Measurements from ENCODE around the gene NELFA. TPM values are rescaled to one million over a fixed set of nuclear protein-coding genes. Genes with fewer than 3 reads are reported as not detected.

The NELFA gene
- total RNA-seq, 1 donor from 2014 or later, result 15.5 TPM

DNA sequence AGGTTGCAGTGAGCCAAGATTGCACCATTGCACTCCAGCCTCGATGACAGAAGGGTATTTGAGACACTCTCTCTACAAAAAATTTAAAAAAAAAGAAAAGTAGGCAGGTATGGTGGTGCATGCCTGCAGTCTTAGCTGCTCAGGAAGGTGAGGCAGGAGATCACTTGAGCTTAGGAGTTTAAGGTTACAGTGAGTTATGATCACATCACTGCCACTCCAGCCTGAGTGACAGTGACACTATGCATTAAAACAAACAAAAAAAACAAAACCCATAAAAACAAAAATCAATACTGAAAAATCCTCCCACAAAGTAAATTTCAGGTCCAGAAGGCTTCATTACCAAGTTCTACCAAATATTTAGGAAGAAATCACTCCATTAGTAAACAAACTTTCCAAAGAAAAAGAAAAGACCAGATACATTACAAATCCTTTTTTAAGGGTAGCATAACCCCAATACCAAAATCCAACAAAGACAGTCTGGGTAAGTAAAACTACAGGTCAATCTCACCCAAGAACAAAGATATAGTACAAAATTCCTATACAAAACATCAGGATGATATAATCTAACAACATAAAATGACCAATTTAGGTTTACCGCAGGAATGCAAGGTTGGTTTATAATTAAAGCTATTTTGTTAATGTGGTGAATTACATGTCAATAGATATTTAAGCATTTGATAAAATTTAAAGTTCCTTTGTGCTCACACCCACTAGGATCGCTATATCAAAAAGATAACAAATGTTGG, 11.7 kb downstream of the NELFA start:
- DNase-seq (ENCODE audit: low spot score), result no peak

DNA sequence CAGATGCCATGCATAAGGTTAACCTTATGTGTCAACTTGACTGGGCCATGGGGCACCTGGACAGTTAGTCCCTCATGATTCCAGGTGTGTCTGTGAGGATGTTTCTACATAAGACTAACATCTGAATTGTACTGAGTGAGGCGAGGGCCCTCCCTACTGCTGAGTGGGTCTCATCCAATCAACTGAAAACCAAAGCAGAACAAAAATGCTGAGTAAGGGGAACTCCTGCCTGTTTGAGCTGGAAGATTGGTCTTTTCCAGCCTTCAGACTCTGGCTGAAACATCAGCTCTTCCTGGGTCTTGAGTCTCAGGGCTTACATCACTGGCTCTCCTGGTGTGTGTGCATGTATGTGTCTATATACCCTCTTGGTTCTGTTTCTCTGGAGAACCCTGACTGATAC, 13.8 kb downstream of the NELFA start:
- DNase-seq (ENCODE audit: low spot score), result no peak

DNA sequence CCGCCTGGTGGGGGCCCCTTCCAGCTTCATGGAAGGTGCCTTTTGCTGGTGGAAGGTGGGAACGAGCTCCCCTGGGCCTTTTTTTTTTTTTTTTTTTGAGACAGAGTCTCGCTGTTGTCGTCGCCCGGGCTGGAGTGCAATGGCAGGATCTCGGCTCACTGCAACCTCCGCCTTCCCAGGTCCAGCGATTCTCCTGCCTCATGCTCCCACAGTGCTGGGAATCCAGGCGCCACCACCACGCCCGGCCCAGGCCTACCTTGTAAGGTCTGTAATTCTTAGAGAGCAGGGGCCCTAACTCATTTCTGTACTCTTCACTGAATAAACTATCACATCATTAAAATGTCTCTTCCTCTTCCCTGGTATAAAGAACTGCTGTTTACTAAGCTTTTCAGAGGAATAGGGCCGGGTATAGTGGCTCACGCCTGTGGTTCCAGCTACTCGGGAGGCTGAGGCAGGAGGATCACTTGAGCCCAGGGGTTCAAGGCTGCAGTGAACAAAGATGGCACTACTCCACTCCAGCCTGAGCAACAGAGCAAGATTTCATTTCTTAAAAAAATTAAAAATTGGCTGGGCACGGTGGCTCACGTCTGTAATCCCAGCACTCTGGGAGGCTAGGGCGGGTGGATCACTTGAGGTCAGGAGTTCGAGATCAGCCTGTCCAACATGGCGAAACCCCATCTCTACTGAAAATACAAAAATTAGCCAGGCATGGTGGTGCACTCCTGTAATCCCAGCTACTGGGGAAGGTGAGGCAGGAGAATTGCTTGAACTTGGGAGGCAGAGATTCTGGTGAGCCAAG, 14.9 kb downstream of the NELFA start:
- DNase-seq (ENCODE audit: low spot score), result peak; percentile 59

DNA sequence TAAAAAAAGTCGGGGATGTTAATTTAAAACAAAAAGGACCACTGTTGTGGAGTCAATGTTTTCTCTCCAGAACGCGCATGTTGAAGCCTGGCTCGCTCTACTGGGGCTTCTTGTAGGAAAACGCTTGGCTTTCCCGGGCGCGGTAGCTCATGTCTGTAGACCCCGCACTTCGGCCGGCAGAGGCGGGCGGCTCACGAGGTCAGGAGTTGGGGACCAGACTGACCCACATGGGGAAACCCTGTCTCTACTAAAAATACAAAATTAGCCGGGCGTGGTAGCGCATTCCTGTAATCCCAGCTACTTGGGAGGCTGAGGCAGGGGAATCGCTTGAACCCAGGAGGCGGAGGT, 15.6 kb downstream of the NELFA start:
- peak; percentile 86 for DNase-seq (ENCODE audit: low spot score)

DNA sequence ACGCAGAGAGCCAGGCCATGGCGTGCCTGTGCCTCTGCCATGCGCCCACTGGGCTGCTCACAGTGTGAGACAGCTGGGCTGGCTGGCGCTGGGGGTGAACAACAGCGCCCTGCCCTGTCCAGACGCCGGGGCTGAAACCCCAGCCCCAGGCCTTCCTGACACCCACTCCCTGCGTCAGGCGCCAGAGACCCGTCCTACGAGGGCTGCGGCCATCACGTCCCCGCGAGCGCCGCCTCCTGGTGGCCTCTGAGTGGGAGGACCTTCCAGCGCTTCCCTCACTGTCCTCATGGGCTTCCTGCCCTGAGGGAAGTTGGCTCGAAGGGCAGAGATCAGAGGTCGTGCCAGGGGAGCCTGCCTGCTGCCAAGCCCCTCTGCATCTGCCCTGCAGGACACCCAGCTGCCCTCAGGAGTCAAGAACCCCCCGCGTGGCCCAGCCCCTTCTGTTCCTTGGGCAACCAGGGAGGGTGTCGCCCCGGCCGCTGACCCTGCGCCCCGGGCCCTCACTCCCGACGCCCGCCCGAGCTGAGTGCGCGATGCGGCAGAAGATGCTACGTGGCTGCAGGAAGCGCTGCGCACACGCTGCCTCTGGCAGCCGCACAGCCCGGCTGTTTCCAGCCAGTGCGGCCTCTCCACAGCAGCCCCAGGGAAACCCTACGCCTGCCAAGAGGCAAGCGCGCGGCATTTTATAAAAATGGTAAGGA, 16.2 kb downstream of the NELFA start:
- DNase-seq (ENCODE audit: low spot score), result no peak

DNA sequence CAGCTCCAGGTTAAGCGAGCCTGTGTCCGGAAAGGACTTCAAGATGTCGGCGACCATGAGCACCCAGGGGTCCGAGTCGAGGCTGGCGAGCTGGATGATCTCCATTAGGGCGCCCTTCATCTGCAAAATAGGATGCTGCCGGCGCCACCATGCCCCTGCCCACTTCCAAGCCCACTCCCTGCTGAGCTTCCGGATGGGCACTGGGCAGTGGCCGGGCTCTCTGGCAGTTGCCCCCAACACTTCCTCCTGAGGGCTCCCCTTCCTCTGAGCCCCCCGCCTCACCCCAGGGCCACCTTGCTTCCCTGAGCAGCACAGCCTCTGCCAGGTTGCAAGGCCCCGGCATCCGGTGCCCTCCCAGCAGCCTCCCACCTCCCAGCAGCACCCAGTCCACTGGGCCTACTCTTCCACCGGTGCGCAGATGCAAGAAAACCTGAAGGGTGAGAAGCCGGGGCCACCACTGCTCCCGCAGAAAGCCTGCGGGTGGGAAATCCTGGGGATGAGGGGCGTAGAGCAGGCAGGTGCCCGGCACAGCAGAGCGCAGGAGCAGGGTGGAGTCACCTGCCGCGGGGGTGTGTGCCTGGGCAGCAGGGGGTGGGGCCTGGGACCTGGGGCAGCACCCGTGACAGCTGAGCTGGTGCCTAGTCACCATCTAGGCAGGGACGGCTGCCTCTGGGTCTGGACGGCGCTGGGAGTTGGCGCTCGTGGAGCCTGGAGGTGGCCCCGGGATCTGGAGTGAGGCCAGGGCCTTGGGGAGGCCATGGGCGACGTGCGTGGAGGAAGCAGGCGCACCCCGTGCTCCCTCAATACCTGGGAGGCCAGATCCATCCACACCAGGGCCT, 17.0 kb downstream of the NELFA start:
- peak; percentile 74 for DNase-seq (ENCODE audit: low spot score)

DNA sequence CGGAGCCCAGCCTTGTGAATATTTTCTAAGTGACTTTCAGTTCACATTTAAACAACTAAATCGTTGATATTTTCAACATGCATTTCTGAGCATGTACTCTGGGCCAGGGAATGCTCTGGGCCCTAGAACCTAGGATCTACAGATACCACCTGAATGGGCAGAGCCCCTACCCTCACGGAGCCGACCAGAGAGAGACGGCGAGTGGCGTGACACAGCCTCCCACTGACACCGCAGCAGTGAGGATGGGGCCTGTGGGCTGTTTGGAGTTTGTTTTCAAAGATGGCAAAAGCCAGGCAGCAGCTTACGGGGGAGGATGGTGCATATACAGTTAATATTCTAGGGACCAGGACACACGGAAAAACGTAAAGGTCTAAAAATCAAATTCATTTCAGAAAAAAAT, 17.7 kb downstream of the NELFA start:
- DNase-seq (ENCODE audit: low spot score), result peak; percentile 49

DNA sequence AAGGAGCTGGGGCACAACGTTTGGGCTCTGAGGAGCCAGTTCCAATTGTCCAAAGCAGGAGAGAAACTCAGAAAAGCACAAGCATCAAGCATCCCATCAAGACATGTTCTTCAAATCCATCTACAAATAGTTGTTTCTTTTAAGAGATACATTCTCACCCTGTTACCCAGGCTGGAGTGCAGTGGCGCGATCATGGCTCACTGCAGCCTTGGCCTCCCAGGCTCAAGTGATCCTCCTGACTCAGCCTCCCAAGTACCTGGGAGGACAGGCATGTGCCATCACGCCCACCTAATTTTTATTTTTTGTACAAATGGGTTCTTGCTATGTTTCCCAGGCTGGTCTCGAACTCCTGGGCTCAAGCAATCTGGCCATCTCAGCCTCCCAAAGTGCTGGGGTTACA, 18.1 kb downstream of the NELFA start:
- DNase-seq (ENCODE audit: low spot score), result no peak

DNA sequence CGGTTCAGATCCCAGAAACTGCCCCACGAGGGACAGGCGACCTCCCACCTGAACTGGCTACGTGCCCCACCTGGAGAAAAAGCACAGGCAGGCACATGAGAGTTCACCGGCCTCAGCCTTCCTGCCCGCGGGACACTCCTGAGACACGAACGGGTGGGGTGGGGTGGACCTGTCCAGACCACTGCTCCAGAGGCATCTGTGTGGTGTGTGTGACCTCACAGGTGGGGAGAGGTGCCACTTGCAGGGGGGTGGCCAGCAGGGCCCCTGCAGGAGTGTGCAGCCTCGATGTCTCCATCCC, 18.5 kb downstream of the NELFA start:
- DNase-seq (ENCODE audit: low spot score), result peak; percentile 87

DNA sequence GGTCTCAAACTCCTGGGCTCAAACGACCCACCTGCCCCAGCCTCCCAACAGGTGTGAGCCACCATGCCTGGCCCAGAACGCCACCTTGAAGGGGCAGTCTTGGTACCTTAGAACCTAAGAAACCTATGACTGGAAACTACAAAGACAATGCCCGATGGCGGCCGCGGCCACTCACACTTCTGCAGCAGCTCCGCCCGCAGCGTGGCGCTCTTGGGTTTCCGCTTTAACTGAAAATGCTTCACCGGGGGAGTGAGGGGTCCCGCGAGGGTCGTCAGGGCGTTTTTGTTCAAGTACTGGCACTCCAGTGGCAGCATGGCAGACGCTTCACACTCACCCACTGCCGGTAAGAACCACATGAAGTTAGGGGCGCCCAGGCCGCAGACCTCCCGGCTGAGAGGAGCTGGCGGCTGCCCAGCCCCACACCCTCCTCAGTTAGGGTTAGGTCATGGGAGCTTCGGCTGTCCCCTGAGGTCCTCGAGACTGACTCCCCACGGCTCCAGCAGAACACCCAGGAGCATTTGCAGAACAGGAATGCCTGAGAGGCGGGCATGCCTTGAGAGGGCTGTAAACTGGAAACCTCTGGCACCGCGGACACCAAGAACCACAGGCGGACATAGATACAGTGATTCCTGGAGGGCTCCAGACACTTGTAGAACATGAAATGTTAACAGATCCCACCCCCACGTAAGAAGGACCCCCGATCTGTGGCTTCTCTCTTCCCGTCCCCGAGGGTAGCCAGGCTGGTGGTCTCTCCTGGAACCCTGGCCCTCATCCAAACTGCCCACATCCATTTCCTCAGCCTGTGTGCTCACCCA, 19.0 kb downstream of the NELFA start:
- DNase-seq (ENCODE audit: low spot score), result peak; percentile 81

DNA sequence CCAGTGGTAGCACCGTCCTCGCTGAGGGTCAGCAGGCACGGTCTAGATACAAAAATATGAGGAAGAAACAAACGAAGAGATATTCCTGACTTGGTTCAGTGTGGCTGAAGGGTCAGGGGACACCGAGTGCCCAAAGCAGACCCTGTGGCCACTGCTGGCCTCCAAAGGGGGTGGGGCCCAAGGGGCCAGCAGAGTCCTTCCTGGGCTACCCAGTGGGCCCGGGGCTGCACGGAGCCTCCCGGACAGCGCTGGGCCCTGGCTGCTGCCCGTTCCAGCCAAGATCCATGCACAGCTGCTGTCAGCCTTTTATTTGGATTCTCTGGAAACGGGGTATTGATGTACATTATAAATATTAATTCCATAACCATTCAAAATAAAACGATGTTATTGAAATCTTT, 20.4 kb downstream of the NELFA start:
- peak; percentile 45 for DNase-seq (ENCODE audit: low spot score)

DNA sequence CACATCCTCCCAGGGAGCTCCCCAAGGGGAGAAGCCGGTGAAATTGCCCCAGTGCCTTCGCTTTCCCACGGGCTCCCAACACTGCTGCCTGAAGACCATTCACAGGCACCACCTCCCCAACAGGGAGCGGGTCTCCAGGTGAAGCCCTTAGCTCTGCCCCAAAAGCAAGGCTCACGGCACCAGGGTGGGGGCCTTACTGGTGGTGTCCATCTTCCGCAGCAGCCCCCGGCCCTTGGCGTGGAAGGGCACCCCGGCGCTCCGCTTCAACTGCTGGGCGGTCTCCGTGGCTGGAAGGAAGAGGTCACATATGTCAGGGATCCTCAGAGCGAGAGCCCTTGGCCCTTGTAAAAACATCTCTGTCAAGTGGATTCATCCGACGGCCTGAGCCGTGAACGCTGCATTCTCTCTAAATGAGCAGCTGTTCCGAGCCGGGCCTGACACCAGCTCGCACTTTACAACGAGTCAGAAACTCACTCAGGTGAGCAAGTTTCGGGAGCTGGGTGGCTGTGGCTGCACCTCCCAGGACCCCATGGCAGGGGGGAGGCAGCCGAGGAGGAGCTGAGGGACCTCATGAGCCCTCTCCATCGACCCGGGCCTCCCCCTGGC, 20.9 kb downstream of the NELFA start:
- DNase-seq (ENCODE audit: low spot score), result peak; percentile 88

DNA sequence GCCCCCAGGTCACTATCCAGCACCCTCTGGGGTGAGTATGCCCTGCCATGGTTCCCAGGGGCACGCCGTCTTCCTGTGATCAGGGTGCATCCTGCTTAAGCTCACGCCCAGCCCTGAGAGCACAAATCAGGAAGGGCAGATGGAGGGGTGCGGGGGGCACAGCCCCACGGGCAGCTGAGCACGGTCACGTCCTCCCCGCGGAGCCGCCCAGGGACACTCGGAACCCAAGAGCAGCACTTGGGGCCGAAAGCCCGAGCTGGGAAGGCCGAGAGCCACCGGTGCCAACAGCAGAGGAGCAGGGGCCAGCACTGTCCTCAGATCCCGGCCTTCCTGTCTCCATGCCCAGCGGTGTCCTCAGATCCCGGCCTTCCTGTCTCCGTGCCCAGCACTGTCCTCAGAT, 21.5 kb downstream of the NELFA start:
- DNase-seq (ENCODE audit: low spot score), result peak; percentile 89

DNA sequence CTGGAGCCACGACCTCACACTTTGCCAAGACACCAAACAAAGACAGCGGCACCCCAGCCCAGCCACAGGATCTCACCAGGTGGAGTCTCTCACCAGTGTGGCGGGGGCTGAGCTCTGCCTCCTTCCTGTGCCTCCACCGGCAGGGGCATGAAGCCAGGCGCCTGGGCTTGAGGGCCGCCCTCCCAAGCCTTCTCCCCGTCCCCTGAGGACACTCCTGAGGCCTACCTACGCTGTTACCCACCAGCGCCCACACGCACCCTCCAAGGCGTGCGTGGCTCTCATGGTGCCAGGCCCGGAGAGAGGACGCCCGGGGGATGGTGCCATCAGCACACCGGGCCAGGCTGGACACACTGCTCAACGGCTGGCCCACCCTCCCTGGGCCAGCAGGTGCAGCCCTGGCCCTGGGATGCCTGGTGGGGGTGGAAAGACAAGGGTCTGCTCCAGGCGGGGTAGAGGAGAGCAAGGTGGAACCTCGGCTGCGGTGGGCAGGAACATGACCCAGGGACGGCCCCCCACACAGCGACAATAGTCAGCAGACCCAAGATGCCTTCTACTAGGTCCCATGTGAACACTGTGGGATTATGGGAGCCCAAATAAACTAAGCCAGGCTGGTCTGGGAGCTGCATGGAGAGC, 22.1 kb downstream of the NELFA start:
- no peak for DNase-seq (ENCODE audit: low spot score)

DNA sequence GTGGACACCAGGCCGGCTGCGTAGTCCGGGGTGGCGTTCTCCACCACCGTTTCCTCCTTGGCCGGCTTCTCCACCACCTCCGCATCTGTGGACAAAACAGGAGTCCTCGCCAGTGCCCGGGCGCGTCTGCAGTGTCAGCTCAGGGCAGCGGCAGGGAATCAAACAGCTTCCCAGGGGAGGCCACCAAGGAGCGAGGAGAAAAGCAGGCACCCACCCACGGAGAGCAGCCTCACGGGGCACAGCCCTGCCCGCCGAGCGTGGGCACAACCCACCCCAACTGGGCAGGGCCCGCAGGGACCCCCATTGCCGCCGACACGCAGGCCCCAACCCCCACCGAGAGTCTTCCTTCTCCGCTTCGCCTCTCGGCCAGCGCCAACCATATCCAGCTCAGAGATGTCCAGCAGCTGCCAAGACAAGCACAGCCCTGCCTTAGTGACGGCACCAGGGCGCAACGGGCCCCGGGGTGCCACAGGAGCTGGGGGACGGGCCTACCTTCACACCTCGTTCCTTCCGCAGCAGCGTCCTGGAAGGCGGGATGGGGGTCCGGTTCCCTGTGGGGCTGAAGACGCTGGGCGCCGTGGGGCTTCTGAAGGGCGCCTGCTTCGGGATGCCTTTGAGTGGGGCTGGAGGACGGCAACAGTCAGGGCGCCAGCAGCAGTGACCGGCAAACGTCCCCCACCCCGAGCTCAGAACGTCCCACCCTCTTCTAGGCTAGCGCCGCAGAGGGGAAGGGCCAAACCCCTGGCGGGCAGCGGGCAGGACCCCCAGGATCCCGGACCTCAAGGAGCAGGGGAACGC, 22.8 kb downstream of the NELFA start:
- DNase-seq (ENCODE audit: low spot score), result peak; percentile 84

DNA sequence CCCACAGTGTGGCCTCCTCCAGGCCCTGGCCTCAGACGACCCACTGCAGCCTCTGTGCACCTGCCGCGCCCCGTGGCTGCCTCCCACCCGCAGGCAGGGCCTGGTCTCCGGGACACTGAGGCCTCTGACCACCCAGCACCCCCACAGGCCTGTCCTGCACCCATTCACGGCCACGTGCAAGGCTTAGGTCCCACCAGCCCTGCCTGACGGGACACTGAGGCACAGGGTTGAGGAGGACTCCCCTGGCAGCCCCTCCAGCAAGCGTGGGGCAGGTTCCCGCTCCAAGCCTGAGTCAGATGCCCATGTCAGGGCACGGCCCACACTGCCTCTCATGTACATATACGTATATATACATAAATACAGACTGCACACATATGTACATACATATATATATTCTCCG, 23.5 kb downstream of the NELFA start:
- DNase-seq (ENCODE audit: low spot score), result peak; percentile 87

DNA sequence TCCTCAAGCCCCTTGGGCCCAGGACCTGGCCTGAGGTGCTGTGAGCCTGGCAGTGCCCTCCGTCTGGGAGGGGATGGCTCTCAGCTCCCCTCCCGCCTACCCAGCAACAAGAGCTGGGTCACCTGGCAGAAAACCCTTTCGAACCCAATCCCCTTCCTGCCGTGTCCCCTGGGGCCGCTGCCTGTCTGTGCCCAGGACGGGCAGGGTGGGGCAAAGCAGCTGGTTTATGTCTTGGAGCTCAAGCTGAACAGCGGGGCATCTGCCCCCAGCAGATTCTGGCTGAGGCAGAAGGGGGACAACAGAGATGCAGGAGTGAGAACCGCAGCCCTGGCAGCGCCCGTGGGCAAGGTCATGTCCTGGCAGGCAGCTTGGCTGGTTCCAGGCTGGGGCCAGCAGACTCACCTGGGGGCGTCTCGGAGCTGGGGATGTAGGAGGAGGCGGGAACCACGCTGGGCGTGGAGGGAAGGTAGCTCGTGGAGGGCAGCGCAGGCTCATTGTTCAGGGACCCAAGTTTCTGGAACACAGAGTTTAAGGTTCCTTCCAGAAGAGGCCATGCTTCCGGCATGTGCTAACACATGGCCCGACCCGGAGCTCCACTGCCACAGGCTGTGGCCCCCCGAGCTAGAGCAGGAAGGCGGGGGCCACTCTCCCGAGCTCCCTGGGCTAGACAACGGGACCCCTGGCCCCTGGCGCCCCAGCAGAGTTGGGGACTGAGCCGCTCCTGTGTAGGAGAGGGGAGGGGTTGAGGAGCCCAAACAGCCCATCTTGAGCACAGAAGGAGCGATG, 24.2 kb downstream of the NELFA start:
- DNase-seq (ENCODE audit: low spot score), result peak; percentile 62

DNA sequence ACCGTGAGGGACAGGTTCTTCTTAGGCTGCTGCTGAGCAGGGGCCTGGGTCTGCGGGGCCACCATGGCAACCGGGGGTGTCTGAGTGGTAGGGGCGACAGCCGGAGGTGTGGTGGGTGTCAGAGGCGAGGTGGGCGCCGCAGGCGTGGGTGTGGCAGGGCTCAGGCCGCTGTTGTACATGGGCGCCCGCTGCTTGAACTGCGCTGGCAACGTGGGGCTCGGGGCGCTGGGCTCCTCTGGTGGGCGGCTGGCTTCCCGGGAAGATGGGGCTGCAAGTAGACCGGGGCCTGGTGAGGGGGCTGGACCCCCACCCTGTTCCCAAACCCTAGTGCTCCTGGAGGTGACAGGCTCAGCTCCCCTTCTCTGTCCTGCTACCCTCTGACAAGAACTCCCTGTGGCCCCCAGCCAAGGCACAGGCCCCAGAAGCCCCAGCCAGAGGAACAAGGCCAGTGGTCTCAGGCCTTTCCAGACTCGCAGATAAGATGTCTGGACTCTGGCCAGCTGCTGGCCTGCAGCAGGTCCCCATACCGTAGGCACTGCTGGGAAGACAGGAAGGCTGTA, 24.8 kb downstream of the NELFA start:
- peak; percentile 85 for DNase-seq (ENCODE audit: low spot score)

Measured in mesenteric fat pad (tissue), 1 donor.